Vagina (tissue), 2 donors: ENCODE measurements around the gene C5orf22. TPM values are rescaled to one million over a fixed set of nuclear protein-coding genes. Genes with fewer than 3 reads are reported as not detected.

ENCODE experiments used
- DNase-seq, 2 donors: peaks; one replicate each; pipeline ENCODE4 v3.0.0-alpha.2; 2017; ENCODE audit errors: extremely low spot score in 2 of 2
- H3K27ac ChIP-seq: fragments of 200-600 bp; sonication (generic); one replicate; pipeline ENCODE4 v1.5.1; 2019
- H3K27me3 ChIP-seq: fragments of 200-600 bp; sonication (generic); one replicate; pipeline ENCODE4 v1.5.1; 2019
- H3K36me3 ChIP-seq, 2 donors: fragments of 200-600 bp; sonication (generic); one replicate each; pipeline ENCODE4 v1.5.1; 2017 to 2019
- H3K4me1 ChIP-seq: fragments of 200-600 bp; sonication (generic); one replicate; pipeline ENCODE4 v1.5.1; 2019
- H3K4me3 ChIP-seq, 2 donors: fragments of 200-600 bp; sonication (generic); 1 replicate in 1 of 2; 2 replicates in 1 of 2; pipeline ENCODE4 v1.5.1; 2016 to 2019
- H3K9me3 ChIP-seq: fragments of 200-600 bp; sonication (generic); one replicate; pipeline ENCODE4 v1.5.1; 2019
- POLR2A ChIP-seq, 2 donors: fragments of 450-650 bp; IDR thresholded peaks; one replicate each; pipeline ENCODE4 v1.6.1; 2017; ENCODE audit warnings: antibody characterized with exemption in 2 of 2, mild to moderate bottlenecking in 2 of 2, moderate library complexity in 2 of 2
- POLR2AphosphoS5 ChIP-seq, 2 donors: sonication (generic); formaldehyde crosslinking; IDR thresholded peaks; one replicate each; pipeline ENCODE4 v1.9.0; 2017; ENCODE audit warnings: antibody characterized with exemption in 2 of 2, mild to moderate bottlenecking in 2 of 2, low read depth in 1 of 2; ENCODE audit not compliant: insufficient read depth in 1 of 2
- intact Hi-C: fragments of 100-400 bp; cut with DNase I; formaldehyde crosslinking; loops from one replicate; pipeline ENCODE4 v1.15.1; 2023
- total RNA-seq: library from RNA; depleted of rRNA; stranded (reverse); fragments of >200 nt; gene quantifications from one replicate; pipeline ENCODE4 v1.2.3, GENCODE V29; 2016
- TF ChIP-seq, protein P1 (sequence below), 3 experiments: fragments of 450-650 bp in 2 of 3; fragments of 200-600 bp in 1 of 3; sonication (generic) in 1 of 3; IDR thresholded peaks; one replicate each; pipeline ENCODE4 v1.5.1; 2017 to 2019; ENCODE audit warnings: antibody characterized with exemption in 3 of 3, mild to moderate bottlenecking in 2 of 3, moderate library complexity in 2 of 3

C5orf22 gene
- total RNA-seq, 1 donor from 2014 or later = 18.2 TPM

DNA sequence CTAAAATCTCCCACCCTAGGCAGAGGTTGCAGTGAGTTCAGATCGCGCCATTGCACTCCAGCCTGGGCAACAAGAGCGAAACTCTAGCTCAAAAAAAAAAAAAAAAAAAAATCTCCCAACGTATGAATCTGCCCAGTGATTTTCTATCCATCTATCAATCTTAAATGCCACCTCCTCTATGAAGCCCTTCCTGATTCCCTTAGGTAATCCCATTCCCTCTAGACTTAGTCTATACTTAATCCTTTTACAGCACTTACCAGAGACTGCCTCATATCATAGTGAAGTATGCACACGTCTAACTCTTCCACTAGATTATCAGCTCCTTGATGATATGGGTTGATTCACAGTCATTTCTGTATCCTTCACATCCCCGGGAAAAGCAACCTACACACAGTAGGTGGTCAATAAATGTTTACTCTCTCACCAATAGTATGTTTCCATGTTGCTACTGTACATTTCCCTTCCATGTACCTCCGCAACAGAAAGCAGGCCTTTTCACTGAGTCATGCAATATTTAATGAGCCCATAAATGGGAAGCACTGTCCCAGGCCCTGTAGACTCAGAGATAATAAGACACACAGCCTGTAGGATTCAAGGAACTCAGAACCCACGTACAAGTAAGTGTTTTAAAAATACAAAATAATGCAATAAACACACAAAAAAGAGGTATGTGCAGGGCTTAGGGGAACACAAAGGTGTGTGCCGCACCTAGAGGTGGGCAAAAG lies 1.4 kb upstream of the C5orf22 start:
- H3K4me3 ChIP-seq = peak overlapping the region; percentile 85 to 88
- H3K36me3 ChIP-seq = peaks cover 0 to 39% of the 10 kb centered on the region in 2 donors
- H3K27me3 ChIP-seq = no peaks in the 10 kb centered on the region
- H3K4me1 ChIP-seq = peaks cover 31% of the 10 kb centered on the region
- no peak for TF ChIP-seq POLR2A (IDR thresholded peaks at IDR 0.05)
- no peak for TF ChIP-seq POLR2AphosphoS5 (IDR thresholded peaks at IDR 0.05; ENCODE audit: insufficient read depth in 1 of 2, low read depth in 1 of 2)
- TF ChIP-seq, protein P1, sequence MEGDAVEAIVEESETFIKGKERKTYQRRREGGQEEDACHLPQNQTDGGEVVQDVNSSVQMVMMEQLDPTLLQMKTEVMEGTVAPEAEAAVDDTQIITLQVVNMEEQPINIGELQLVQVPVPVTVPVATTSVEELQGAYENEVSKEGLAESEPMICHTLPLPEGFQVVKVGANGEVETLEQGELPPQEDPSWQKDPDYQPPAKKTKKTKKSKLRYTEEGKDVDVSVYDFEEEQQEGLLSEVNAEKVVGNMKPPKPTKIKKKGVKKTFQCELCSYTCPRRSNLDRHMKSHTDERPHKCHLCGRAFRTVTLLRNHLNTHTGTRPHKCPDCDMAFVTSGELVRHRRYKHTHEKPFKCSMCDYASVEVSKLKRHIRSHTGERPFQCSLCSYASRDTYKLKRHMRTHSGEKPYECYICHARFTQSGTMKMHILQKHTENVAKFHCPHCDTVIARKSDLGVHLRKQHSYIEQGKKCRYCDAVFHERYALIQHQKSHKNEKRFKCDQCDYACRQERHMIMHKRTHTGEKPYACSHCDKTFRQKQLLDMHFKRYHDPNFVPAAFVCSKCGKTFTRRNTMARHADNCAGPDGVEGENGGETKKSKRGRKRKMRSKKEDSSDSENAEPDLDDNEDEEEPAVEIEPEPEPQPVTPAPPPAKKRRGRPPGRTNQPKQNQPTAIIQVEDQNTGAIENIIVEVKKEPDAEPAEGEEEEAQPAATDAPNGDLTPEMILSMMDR (IDR thresholded peaks at IDR 0.05) = no peak
- H3K9me3 ChIP-seq = no peaks in the 10 kb centered on the region
- intact Hi-C loops = no loop called here
- no peak overlapping the region for H3K27ac ChIP-seq
- no peak for DNase-seq

DNA sequence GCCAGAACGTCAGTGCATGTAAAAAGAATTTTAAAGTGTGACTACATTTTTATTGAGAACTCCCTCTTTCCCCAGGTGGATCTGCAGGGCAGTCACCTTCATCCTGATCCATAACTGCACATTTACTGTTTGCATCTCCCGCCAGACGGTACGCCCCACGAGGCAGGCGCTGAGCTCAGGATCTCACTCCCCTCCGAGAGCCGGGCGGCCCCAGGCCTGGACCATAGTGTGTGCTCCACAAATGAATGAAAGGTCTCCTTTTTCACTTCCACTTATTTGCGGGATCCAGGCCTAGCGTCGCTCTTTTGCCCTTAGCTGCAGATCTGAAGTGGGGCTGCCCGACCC lies 586 bp upstream of the C5orf22 start:
- intact Hi-C loops = no loop called here
- H3K27ac ChIP-seq = peak overlapping the region; percentile 70
- TF ChIP-seq POLR2A (IDR thresholded peaks at IDR 0.05) (no peak), POLR2AphosphoS5 (IDR thresholded peaks at IDR 0.05; ENCODE audit: insufficient read depth in 1 of 2, low read depth in 1 of 2) (no peak)
- TF ChIP-seq, protein P1 (IDR thresholded peaks at IDR 0.05) = no peak
- DNase-seq = no peak
- H3K9me3 ChIP-seq = no peaks in the 10 kb centered on the region
- peaks cover 0 to 39% of the 10 kb centered on the region in 2 donors for H3K36me3 ChIP-seq
- H3K4me1 ChIP-seq = peaks cover 31% of the 10 kb centered on the region
- H3K27me3 ChIP-seq = no peaks in the 10 kb centered on the region
- H3K4me3 ChIP-seq = peak overlapping the region; percentile 85 to 88

DNA sequence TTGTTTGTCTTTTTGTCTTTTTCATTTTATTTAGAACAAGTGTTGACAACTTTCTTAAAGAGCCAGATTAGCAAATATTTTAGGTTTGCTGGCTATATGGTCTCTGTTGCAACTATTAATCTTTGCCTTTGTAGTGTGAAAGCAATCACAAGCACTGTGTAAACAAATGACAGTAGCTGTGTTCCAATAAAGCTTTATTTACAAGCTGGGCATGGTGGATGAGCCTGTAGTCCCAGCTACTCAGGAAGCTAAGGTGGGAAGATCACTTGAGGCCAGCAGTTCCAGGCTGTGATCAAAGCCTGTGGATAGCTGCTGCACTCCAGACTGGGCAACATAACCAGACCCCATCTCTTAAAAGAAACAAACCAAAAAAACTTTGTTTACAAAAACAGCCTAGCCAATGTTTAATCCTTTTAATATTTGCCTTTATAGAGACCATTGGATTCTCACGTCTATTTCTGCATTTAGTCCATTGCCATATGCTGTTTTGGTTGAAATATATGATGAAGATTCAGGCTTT lies 2.5 kb downstream of the C5orf22 start:
- TF ChIP-seq POLR2A (IDR thresholded peaks at IDR 0.05) (no peak), POLR2AphosphoS5 (IDR thresholded peaks at IDR 0.05; ENCODE audit: insufficient read depth in 1 of 2, low read depth in 1 of 2) (no peak)
- TF ChIP-seq, protein P1 (IDR thresholded peaks at IDR 0.05) = no peak
- Histone ChIP-seq H3K27me3 (no peaks in the 10 kb centered on the region), H3K4me1 (peaks cover 31% of the 10 kb centered on the region), H3K36me3 (peaks cover 0 to 43% of the 10 kb centered on the region in 2 donors), H3K4me3 (no peak overlapping the region), H3K27ac (no peak overlapping the region), H3K9me3 (no peaks in the 10 kb centered on the region)
- intact Hi-C loops = no loop called here
- no peak for DNase-seq

DNA sequence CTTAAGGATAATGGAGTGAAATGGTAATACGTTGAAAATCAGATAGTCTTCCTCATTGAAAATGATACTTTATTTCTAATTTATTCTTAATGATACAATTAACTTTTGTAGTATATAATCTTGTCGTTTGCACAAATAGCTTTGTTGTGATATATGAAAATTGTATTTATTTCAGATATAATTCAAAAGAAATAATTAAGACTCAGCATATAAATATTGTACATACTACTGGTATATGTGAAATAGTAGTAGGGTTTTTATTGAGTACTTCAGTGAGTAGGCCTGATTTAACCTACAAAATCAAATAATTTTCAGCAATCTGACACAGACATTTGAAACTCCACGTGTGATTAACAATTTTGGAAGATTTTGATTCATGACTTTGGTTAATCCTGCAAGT lies 4.8 kb downstream of the C5orf22 start:
- Histone ChIP-seq H3K4me3 (no peak overlapping the region), H3K4me1 (peaks cover 14% of the 10 kb centered on the region), H3K9me3 (no peaks in the 10 kb centered on the region), H3K27ac (no peak overlapping the region), H3K27me3 (no peaks in the 10 kb centered on the region), H3K36me3 (peaks cover 0 to 58% of the 10 kb centered on the region in 2 donors)
- intact Hi-C loops = no loop called here
- TF ChIP-seq POLR2AphosphoS5 (IDR thresholded peaks at IDR 0.05; ENCODE audit: insufficient read depth in 1 of 2, low read depth in 1 of 2) = no peak
- no peak for TF ChIP-seq POLR2A (IDR thresholded peaks at IDR 0.05)
- TF ChIP-seq, protein P1 (IDR thresholded peaks at IDR 0.05) = no peak
- no peak for DNase-seq

DNA sequence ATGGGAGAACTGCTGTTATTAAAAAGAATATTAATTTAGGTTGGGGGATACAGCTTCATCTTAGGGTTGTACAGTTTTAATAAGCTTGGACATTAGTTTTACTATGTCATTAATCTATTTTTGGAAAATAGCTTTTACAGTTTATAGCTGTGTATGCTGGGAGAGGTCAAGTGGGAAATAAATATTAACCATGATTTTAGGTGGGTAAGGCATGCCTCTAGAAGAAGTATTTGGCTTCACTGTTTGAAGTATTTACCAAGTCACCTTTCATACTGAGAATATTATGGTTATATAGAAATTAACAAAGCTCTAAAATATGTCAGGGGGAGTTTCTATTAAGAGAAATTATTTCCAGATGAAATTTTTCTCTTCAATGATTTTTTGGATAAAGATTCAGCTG lies 5.2 kb downstream of the C5orf22 start:
- intact Hi-C loops = no loop called here
- no peak for DNase-seq
- H3K36me3 ChIP-seq = peaks cover 0 to 62% of the 10 kb centered on the region in 2 donors

More for the DNA sequence above, 5.2 kb downstream of the C5orf22 start:
- Histone ChIP-seq H3K27ac (no peak overlapping the region), H3K9me3 (no peaks in the 10 kb centered on the region), H3K4me3 (no peak overlapping the region), H3K4me1 (peaks cover 14% of the 10 kb centered on the region), H3K27me3 (no peaks in the 10 kb centered on the region)
- TF ChIP-seq POLR2A (IDR thresholded peaks at IDR 0.05) = no peak
- TF ChIP-seq POLR2AphosphoS5 (IDR thresholded peaks at IDR 0.05; ENCODE audit: insufficient read depth in 1 of 2, low read depth in 1 of 2) = no peak
- TF ChIP-seq, protein P1 (IDR thresholded peaks at IDR 0.05) = no peak
